HG02884 (cell line): Measurements from ENCODE around the gene TYR.
"Not testable (repeated sequence)": the region's sequence is repeated elsewhere in the genome, so short reads cannot be mapped to it uniquely, and the experiment has no call there.

ENCODE experiments used
- ATAC-seq: cut with Tn5 transposase; IDR thresholded peaks from one replicate; pipeline ENCODE4 v1.9.1; 2021; ENCODE audit warnings: mild to moderate bottlenecking, moderate library complexity; ENCODE audit not compliant: unreplicated experiment

Gene TYR

GRCh38 chr11:89267660-89268302, 90.1 kb downstream of the TYR start:
- no peak for ATAC-seq

GRCh38 chr11:89272540-89273088, 94.9 kb downstream of the TYR start:
- not testable (repeated sequence) for ATAC-seq

- ATAC-seq, result not testable (repeated sequence)
These were observed 95.5 kb downstream of the TYR start for GRCh38 chr11:89273220-89273619.

DNA sequence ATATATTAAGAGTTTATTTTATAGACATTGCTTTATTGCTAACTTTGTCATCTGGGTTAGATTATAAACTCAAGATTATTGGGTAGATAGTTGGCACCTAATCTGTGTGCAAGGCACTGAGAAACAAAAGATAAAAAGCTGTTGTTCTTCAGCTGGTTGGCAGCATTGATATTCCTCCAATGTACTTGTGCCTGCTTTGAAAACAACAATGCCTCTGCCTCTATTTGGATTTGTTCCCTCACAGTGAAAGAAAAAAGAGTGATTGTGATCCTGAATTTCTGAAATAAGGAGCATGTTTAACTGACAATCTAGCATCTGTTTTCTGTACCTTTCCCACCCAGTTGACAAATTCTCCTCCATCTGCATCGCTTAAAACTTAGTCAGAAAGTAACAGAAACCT, 98.3 kb downstream of the TYR start:
- no peak for ATAC-seq

- ATAC-seq, result no peak
These were observed 101.5 kb downstream of the TYR start for GRCh38 chr11:89279176-89279575.

DNA sequence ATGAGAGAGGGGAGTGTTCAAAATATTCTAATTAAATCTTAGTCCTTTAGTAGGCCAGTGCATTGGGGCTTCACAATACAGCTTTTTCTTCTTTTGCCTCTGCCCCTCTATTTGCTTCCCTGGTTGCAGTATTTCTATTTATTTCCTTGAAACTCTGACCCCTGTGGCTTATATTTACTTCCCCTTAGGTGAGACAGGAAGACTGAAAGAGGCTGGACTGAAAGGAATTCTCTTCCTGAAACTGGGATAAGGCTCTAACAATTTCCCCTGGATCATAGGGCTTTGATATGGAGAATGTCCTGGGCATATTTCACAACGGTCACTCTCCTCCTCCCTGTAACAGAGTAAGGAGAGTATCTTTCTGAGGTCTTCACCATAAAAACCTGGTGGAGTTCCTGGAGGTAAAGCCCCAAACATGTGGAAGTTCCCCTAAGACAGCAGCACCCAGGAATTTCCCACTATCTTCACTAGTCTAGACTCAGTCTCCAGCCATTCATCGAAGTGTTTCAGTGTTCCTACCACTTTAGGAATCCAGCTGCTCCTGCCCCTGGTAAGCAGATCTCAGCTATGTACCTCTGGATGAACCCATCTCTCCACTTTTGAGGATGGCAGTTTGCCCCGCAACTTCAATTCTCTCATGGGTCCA, 103.5 kb downstream of the TYR start:
- not testable (repeated sequence) for ATAC-seq

- not testable (repeated sequence) for ATAC-seq
These were observed 108.9 kb downstream of the TYR start for GRCh38 chr11:89286601-89287000.

- not testable (repeated sequence) for ATAC-seq
These were observed 110.3 kb downstream of the TYR start for GRCh38 chr11:89288004-89288403.

DNA sequence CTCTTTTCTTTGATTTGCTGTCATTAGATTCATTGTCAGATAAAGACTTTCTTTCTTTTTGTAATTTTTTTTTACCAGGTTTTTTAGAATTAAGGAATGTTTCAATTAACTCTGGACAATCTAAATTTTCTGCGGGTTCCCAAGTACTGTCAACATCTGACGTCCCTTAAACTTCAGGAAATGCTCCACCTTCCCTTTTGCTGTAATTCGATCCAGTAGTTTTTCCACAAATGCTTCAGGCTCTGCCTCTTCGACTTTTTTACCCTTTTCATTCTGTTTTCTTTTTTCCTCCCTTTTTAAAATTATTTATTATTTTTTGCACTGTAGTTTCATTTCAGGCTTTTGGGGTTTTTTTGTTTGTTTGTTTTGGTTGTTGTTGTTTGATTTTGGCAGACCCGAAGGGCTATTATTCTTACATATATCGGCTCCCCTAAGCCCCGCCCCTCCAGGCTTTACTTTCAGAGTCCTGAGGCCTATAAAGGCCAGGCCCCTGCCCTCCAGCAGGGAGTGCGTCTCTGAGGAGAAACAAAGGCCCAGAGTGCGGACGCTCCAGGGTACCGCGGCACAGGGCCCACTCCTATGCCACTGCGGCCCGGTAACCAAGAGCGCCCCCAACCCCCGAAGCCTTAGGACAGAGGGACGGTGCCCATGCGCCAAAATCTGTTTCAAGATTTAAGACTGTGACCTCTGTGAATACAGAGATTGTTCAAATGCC, 116.4 kb downstream of the TYR start:
- ATAC-seq, result no peak

DNA sequence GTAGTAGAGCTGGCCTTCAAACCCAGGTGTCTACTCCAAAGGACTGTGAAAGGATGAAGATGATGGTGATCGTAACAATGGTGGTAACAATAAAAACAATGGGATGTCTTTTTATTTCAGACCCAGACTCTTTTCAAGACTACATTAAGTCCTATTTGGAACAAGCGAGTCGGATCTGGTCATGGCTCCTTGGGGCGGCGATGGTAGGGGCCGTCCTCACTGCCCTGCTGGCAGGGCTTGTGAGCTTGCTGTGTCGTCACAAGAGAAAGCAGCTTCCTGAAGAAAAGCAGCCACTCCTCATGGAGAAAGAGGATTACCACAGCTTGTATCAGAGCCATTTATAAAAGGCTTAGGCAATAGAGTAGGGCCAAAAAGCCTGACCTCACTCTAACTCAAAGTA, 117.3 kb downstream of the TYR start:
- not testable (repeated sequence) for ATAC-seq

DNA sequence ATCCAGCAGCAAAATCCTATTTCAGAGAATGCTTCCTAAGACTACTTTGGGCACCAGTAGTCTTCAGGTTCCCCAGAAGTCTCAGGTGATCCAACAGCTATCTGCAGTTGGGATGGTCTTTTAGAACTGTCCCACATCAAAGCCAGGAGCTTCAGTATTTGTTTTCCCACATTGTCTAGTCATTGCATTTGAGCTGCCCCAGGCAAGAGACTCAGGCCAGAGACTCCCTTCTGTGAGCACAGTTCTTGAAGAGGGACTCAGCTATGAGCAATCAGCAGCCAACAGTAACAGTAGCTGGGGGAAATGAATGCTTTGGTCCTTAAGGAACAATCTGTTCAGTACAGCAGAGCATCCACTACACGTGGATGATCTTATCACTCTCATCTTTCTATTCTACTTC, 125.4 kb downstream of the TYR start:
- ATAC-seq, result not testable (repeated sequence)

DNA sequence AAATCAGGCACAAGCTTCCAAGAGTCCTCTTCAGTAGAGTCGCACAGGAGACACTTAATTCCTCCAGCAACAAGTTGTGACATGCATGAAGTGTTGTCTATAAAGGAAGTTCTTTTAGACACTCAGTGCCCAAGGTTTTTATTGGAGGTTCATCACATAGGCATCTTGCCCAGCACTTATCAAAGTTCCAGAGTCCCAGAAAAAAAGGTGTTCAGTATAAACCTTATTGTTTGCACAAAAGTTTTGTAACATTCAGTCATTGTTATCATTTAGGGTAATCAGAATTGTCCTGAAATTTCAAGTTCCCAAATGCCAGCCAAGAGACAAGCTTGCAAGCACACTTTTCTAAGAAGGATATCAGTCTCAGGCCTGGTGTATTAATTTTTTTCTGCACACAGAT, 130.6 kb downstream of the TYR start:
- not testable (repeated sequence) for ATAC-seq

GRCh38 chr11:89309321-89309985, 131.8 kb downstream of the TYR start:
- not testable (repeated sequence) for ATAC-seq

DNA sequence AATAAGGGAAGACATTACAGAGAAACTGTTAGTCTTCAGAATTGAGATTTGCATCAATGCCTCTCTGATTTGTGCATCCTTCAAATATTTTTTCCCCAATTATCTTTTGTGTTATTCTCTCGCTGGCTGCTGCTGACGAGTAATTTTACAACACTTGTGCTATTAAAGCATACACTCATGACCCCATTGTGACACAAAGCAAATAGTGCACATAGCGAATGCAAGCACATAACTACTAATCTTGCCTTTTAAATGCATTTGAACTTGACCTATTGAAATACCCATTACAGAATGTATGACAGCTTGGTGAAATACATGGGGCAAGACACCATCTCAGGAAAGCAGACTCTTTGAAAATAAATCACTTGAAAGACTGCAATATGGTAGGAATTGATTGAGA, 132.9 kb downstream of the TYR start:
- ATAC-seq, result not testable (repeated sequence)

DNA sequence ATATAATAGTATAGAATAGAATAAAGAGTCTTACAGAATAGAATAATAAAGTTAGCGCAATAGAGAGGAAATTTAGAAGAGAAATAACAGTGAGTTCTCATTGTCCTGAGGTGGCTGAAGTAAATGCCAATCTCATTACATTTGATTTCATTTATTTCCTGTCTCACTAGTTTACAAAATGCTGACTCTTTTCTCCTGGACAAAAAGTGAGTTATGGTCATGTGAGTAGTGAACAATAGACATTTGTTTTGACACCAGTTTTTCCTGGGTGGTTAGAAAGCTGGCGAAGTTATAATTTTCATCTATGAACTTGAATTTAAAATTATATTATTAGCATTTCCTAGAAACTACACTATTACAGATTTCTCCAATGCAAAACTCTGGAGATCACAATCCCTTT, 143.7 kb downstream of the TYR start:
- ATAC-seq, result no peak

DNA sequence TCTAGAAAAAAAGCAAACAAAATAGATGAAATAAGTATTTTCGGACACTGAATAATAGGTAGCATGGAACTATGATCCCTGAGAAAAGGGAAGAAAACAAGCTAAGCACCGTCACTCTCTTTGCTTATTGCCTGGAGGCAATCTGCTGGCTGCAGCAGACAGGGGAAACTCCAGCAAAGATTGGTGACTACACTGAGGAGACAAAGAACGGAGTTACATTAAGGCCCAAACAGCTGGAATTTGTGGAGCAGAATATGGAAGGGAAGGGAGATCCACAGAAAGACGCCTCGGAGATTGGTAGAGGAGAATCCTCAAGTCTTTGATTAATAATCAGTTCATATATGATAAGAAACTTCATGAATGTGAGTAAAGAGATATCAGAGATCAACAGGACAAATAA, 150.2 kb downstream of the TYR start:
- ATAC-seq, result no peak

GRCh38 chr11:89331940-89332339, 154.3 kb downstream of the TYR start:
- ATAC-seq, result not testable (repeated sequence)

DNA sequence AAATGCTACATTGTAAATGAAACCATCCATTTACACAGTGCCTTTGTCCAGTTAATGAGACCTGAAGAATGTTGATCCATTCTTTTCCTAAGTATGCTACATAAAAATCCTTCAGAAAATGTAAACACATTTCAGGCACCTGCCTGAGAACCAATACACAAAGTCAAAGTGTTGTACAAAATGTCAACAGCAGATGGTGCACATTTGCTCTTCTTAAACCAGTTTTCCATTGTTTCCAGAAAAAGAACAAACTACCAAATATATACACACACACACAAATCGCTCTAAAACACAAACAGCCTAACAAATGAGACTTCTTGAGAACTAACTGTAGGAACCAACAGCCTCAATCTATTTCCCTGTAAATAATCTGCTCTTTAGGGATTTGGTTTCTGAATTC, 156.0 kb downstream of the TYR start:
- not testable (repeated sequence) for ATAC-seq

- ATAC-seq, result not testable (repeated sequence)
These were observed 159.5 kb downstream of the TYR start for GRCh38 chr11:89337100-89337650.

DNA sequence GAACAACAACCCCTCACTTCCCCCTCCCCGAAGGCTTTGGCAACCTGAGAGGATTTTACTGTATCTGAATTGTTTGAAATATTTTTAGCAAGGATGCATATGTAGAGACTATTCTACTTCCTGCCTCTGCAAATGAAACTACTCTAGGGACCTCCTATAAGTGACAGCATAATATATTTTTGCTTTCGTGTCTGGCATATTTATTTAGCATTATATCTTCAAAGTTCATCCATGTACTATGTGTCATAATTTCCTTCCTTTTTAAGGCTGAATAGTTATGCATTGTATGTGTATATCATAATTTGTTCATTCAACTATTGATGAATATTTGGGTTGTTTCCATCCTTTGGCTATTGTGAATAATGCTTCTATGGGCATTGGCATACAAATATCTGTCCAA, 160.4 kb downstream of the TYR start:
- ATAC-seq, result not testable (repeated sequence)

DNA sequence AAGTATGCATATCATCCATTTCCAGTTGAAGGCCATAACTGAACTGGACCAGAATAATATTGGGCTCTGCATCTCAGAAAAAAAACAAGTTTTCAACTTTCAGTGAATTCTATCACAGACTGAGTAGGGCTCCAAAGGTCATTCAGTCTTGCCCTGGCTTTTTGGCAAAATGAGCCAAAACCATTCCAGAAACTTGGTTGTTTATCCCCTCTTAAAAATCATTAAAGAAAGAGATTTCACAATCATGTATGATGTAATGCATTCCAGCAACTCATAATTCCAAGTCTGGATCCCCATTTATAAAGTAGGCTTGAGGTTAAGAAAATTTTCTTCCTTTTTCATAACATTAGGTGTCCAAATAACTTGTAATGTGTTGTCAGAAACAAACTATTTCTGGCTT, 162.8 kb downstream of the TYR start:
- not testable (repeated sequence) for ATAC-seq
